ENCODE data around the gene ANXA6. TPM values are rescaled to one million over a fixed set of nuclear protein-coding genes. Genes with fewer than 3 reads are reported as not detected.
A peak's percentile ranks its signal among the peaks of the same experiment; 100 is the strongest.

The ANXA6 gene
- total and polyA plus RNA-seq, 10 of the 15 experiments (the other 5 are each of a cell fraction or from before 2014, with no cell fraction given) = 44.0 to 571 (median 465) TPM

DNA sequence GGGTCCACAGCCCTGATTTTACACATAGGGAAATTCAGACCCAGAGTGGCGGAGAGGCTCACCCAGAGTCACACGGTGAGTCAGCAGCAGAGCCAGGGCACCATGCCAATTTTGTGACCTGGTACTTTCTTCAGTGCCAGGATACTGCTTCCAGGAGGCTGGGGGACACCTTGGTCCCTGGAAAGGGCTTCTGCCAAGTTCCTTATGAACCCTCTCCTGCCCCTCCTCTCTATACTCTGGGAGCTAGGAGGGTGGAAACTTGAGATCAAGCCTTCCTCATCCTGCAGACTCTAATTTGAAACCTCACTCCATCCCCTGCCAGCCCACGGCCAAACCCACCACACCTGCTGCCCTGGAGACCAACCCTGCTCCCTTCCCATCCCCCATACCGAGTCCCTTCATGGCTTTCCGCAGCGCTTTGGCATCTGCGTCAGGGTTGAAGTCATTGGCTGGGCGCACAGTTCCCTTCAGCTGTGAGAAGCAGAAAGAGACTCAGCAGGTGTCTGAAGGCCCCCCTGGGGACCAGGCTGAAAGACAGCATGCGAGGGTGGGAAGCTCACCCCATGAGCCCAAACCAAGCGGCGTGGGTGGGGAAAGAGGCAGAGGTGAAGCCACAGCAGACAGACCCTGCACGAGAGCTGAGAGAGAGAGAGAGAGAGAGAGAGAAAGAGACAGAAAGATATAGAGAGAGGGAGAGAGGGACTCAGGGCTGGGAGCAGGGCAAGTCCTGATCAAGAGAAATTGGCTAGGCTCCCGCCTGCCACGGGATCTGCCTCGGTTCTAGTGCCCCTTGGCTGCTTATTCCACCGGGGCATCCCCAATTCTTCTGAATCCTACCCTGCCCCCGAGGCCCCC lies 33.5 kb downstream of the ANXA6 start (continued):
- TF ChIP-seq MTA3 (IDR thresholded peaks at IDR 0.05; ENCODE audit: borderline replicate concordance, low read length) = 0 out of 2 replicates have a peak, but pooled peaks have one; percentile 69
- TF ChIP-seq, protein P1, sequence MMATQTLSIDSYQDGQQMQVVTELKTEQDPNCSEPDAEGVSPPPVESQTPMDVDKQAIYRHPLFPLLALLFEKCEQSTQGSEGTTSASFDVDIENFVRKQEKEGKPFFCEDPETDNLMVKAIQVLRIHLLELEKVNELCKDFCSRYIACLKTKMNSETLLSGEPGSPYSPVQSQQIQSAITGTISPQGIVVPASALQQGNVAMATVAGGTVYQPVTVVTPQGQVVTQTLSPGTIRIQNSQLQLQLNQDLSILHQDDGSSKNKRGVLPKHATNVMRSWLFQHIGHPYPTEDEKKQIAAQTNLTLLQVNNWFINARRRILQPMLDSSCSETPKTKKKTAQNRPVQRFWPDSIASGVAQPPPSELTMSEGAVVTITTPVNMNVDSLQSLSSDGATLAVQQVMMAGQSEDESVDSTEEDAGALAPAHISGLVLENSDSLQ (IDR thresholded peaks at IDR 0.05) = peak; percentile 83
- TF ChIP-seq, protein P2, sequence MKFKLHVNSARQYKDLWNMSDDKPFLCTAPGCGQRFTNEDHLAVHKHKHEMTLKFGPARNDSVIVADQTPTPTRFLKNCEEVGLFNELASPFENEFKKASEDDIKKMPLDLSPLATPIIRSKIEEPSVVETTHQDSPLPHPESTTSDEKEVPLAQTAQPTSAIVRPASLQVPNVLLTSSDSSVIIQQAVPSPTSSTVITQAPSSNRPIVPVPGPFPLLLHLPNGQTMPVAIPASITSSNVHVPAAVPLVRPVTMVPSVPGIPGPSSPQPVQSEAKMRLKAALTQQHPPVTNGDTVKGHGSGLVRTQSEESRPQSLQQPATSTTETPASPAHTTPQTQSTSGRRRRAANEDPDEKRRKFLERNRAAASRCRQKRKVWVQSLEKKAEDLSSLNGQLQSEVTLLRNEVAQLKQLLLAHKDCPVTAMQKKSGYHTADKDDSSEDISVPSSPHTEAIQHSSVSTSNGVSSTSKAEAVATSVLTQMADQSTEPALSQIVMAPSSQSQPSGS (IDR thresholded peaks at IDR 0.05; ENCODE audit: low read length) = peak; percentile 87
- TF ChIP-seq POLR2AphosphoS2 (IDR thresholded peaks at IDR 0.05; ENCODE audit: low read depth, low read length) = no peak; the same call in 1 of the 2 replicates
- TF ChIP-seq, protein P3, sequence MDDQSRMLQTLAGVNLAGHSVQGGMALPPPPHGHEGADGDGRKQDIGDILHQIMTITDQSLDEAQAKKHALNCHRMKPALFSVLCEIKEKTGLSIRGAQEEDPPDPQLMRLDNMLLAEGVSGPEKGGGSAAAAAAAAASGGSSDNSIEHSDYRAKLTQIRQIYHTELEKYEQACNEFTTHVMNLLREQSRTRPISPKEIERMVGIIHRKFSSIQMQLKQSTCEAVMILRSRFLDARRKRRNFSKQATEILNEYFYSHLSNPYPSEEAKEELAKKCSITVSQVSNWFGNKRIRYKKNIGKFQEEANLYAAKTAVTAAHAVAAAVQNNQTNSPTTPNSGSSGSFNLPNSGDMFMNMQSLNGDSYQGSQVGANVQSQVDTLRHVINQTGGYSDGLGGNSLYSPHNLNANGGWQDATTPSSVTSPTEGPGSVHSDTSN (IDR thresholded peaks at IDR 0.05; ENCODE audit: insufficient replicate concordance, low read depth, low read length) = no peak
- no peak; the same call in 1 of the 2 replicates for TF ChIP-seq JUNB (IDR thresholded peaks at IDR 0.05)
- TF ChIP-seq EED (IDR thresholded peaks at IDR 0.05; ENCODE audit: low read depth) = peak; percentile 80
- no peak for TF ChIP-seq ZNF24 (IDR thresholded peaks at IDR 0.05)
- TF ChIP-seq REST (IDR thresholded peaks at IDR 0.05; ENCODE audit: low read depth, low read length) = 0 out of 2 replicates have a peak, but pooled peaks have one; percentile 28
- TF ChIP-seq BHLHE40 (IDR thresholded peaks at IDR 0.05; ENCODE audit: borderline replicate concordance in 1 of 2, low read depth in 2 of 2, low read length in 1 of 2) = peak; percentile 97 to 99
- TF ChIP-seq SUZ12 (IDR thresholded peaks at IDR 0.05; ENCODE audit: unreplicated experiment) = no peak
- TF ChIP-seq ETV6 (conservative IDR thresholded peaks at IDR 0.05 in 1 of 2, IDR thresholded peaks at IDR 0.05 in 1 of 2; ENCODE audit: borderline replicate concordance in 1 of 2, low read depth in 1 of 2) = no peak
- TF ChIP-seq YY1 (IDR thresholded peaks at IDR 0.05; ENCODE audit: low read depth, low read length) = peak; percentile 61
- peak; percentile 93; the same call in 1 of the 2 replicates for TF ChIP-seq YBX1 (IDR thresholded peaks at IDR 0.05)
- TF ChIP-seq IRF3 (IDR thresholded peaks at IDR 0.05) = no peak
- no peak for TF ChIP-seq CBX5 (IDR thresholded peaks at IDR 0.05; ENCODE audit: low read depth)
- TF ChIP-seq HDAC6 (IDR thresholded peaks at IDR 0.05; ENCODE audit: unreplicated experiment) = no peak
- no peak for TF ChIP-seq SUPT20H (IDR thresholded peaks at IDR 0.05; ENCODE audit: borderline replicate concordance, control insufficient read depth, low read depth, low read length)
